ENCODE data around the gene HBQ1.
"Not testable (repeated sequence)": the region's sequence is repeated elsewhere in the genome, so short reads cannot be mapped to it uniquely, and the experiment has no call there.

Gene HBQ1

DNA sequence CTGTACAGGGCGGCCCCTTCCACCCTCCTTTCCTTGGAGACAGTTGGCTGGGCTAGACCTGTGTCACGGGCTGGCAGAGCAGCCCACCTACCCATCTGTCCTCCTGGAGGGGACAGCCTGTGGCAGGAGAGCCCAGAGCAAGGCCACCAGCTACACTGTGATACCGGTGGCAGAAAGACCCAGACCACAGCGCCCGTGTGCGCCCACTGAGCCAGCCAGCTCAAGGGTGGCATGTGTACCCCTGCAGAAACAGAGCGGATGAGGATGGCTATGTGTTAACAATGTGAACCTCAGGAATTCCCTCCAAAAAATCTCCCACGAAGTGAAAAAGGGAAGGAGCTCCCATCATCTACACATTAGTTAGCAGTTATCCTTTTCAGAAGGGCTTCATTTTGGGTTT lies 7.1 kb downstream of the HBQ1 start:
- Histone ChIP-seq H3K27me3 (no peaks in the 10 kb centered on the region), H3K9me3 (no peaks in the 10 kb centered on the region), H3K36me3 (peaks cover 82% of the 10 kb centered on the region), H4K20me1 (peaks cover 88% of the 10 kb centered on the region), H3K4me2 (no peak overlapping the region), H3K27ac (no peak overlapping the region), H3K9ac (no peak overlapping the region), H3K4me3 (no peak overlapping the region), H3K4me1 (no peaks in the 10 kb centered on the region)
- TF ChIP-seq Cebpa-rat (IDR thresholded peaks at IDR 0.05): no peak

DNA sequence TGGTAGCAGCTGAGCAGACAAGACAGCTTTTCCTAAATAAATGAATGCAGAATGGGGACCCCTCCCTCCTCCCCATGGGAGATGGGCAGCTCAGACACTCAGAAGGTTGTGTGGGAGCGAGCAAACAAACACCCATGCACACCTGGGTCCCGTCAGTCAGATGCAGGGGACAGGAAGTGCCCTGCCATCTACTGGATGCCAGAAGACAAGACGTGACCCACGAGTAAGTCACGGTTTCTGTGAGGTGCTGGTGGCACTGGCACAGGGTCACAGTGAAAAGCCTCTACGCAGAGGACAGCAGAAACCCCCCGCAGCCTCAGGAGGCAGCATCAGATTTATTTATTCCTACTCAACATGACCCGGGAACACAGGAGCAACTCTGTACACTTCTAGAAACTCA lies 8.4 kb downstream of the HBQ1 start:
- no peaks in the 10 kb centered on the region for H3K9me3 ChIP-seq
- peaks cover 89% of the 10 kb centered on the region for H3K36me3 ChIP-seq
- H3K4me2 ChIP-seq: no peak overlapping the region
- H4K20me1 ChIP-seq: peaks cover 87% of the 10 kb centered on the region
- no peaks in the 10 kb centered on the region for H3K27me3 ChIP-seq
- H3K27ac ChIP-seq: no peak overlapping the region
- no peak for TF ChIP-seq Cebpa-rat (IDR thresholded peaks at IDR 0.05)
- no peaks in the 10 kb centered on the region for H3K4me1 ChIP-seq
- no peak overlapping the region for H3K4me3 ChIP-seq
- H3K9ac ChIP-seq: no peak overlapping the region

DNA sequence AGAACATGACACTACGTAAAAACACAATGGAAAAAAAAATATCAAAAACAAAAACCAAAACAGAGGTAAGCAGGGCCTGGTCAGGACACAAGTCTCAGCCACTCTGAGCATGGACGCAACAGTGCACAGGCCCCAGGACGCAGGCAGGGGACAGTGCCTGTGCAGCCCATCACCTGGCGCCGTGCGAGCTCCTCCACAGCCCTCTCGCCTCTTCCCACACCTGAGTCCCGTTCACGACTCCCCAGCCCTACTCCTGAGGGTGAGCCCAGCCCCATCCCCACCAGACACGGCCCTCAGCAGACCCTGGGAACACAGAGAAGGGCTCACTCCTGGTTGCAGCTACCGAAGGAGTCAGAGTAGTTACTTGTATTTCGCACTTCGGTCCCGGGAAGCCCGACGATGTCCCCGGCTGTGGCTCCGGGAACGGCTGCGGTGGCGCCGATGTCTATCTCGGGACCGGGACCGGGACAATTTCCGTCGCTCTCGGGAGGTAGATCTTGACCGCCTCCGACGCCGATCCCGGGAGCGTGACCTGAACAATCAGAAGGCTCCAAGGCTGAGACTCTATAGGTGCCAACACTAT lies 9.4 kb downstream of the HBQ1 start:
- Histone ChIP-seq H3K4me2 (no peak overlapping the region), H3K9ac (no peak overlapping the region), H4K20me1 (peaks cover 87% of the 10 kb centered on the region), H3K27ac (no peak overlapping the region), H3K4me1 (no peaks in the 10 kb centered on the region), H3K27me3 (no peaks in the 10 kb centered on the region), H3K36me3 (peaks cover 89% of the 10 kb centered on the region), H3K4me3 (no peak overlapping the region), H3K9me3 (no peaks in the 10 kb centered on the region)
- no peak for TF ChIP-seq Cebpa-rat (IDR thresholded peaks at IDR 0.05)

DNA sequence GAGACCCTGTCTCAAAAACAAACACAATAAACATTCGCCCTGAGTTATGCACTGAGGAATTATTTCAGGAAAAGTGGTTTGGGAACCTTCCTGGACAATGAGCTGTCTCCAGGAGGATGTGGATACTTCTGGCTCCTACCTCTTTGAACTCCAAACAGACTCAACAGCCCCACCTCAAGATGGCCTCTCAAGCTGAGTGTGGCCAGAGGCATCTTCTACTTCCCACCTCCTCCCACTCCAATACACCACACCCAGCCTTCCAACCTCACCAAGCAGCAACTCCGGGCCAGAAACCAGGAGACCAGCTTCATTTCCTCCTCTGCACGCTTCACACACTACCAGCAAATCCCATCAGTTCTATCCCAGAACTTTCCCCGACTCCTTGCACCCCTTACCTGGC lies 11.6 kb downstream of the HBQ1 start:
- no peak overlapping the region for H3K27ac ChIP-seq
- no peaks in the 10 kb centered on the region for H3K9me3 ChIP-seq
- H3K36me3 ChIP-seq: peaks cover 99% of the 10 kb centered on the region
- peaks cover 97% of the 10 kb centered on the region for H4K20me1 ChIP-seq
- H3K27me3 ChIP-seq: no peaks in the 10 kb centered on the region
- H3K9ac ChIP-seq: no peak overlapping the region
- no peak overlapping the region for H3K4me2 ChIP-seq
- no peaks in the 10 kb centered on the region for H3K4me1 ChIP-seq
- TF ChIP-seq Cebpa-rat (IDR thresholded peaks at IDR 0.05): no peak
- no peak overlapping the region for H3K4me3 ChIP-seq

DNA sequence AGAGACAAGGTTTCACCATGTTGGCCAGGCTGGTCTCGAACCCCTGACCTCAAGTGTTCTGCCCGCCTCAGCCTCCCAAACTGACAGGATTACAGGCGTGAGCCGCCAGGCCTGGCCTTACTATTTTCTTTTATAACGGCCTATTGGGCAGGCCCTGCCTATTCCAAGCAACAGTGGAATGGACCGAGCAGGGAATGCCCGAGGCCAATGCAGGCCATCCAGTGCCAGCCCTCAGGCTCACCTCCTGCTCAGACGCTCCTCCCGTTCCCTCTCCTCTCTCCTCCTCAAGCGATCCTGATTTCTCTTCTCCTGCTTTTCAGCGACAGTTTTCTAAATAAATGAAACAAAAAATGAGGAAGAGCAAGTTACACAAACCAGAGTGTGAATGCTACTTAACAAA lies 12.4 kb downstream of the HBQ1 start:
- Histone ChIP-seq H3K27ac (no peak overlapping the region), H3K36me3 (peaks cover 100% of the 10 kb centered on the region), H3K4me2 (no peak overlapping the region), H3K9ac (no peak overlapping the region), H3K4me3 (no peak overlapping the region), H3K9me3 (no peaks in the 10 kb centered on the region), H4K20me1 (peaks cover 99% of the 10 kb centered on the region), H3K27me3 (no peaks in the 10 kb centered on the region), H3K4me1 (no peaks in the 10 kb centered on the region)
- no peak for TF ChIP-seq Cebpa-rat (IDR thresholded peaks at IDR 0.05)

DNA sequence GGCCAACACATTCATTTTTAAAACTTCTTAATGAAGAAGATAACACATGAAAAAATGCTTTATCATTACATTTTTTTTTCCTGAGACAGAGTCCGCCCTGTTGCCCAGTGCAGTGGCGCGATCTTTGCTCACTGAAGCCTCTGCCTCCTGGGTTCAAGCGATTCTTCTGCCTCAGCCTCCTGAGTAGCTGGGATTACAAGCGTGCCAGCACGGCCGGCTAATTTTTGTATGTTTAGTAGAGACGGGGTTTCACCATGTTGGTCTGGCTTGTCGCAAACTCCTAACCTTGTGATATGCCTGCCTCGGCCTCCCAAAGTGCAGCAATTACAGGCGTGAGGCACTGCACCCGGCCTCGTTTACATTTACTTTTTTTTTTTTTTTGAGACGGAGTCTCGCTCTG lies 13.2 kb downstream of the HBQ1 start:
- Histone ChIP-seq H4K20me1 (peaks cover 95% of the 10 kb centered on the region), H3K4me3 (no peak overlapping the region), H3K4me2 (no peak overlapping the region), H3K27ac (no peak overlapping the region), H3K27me3 (no peaks in the 10 kb centered on the region), H3K36me3 (peaks cover 100% of the 10 kb centered on the region), H3K9ac (no peak overlapping the region), H3K4me1 (no peaks in the 10 kb centered on the region), H3K9me3 (no peaks in the 10 kb centered on the region)
- TF ChIP-seq Cebpa-rat (IDR thresholded peaks at IDR 0.05): no peak

DNA sequence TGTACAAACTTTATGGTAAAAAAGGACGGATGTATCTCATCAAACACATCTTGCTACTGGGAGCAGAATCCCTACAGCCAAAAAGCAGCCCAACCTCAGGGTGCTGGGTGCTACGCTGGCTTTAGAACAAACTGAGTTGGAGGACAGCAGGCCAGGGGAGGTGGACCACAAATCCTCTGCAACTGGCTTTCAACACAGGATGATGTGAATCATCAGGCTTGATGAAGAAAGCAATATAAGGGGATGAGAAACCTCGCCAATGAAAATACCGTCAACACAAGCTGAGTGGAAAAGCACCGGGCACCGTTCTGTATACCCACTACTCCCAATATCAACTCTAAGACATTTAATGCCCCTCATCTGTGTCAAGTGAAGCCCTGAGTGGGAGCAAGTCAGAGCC lies 14.3 kb downstream of the HBQ1 start:
- H3K36me3 ChIP-seq: peaks cover 100% of the 10 kb centered on the region
- H3K4me3 ChIP-seq: no peak overlapping the region
- no peak overlapping the region for H3K27ac ChIP-seq
- H3K9me3 ChIP-seq: no peaks in the 10 kb centered on the region
- no peak overlapping the region for H3K4me2 ChIP-seq
- no peaks in the 10 kb centered on the region for H3K4me1 ChIP-seq
- H3K27me3 ChIP-seq: no peaks in the 10 kb centered on the region
- peaks cover 95% of the 10 kb centered on the region for H4K20me1 ChIP-seq
- TF ChIP-seq Cebpa-rat (IDR thresholded peaks at IDR 0.05): no peak
- no peak overlapping the region for H3K9ac ChIP-seq

DNA sequence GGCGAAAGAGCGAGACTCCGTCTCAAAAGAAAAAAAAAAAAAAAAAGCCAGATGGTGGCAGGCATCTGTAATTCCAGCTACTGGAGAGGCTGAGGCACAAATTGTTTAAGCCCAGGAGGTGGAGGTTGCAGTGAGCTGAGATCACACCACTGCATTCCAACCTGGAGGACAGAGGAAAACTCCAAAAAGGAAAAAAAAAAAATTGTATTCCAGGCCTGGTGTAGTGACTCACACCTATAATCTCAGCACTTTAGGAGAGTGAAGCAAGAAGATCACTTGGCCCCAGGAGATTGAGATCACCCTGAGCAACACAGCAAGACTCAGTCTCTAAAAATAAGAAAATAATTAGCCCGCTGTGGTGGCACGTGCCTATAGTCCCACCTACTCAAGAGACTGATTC lies 20.1 kb downstream of the HBQ1 start:
- no peak for TF ChIP-seq Cebpa-rat (IDR thresholded peaks at IDR 0.05)
- Histone ChIP-seq H3K4me1 (no peaks in the 10 kb centered on the region), H4K20me1 (peaks cover 93% of the 10 kb centered on the region), H3K4me2 (no peak overlapping the region), H3K36me3 (peaks cover 100% of the 10 kb centered on the region), H3K27me3 (no peaks in the 10 kb centered on the region), H3K27ac (no peak overlapping the region), H3K4me3 (no peak overlapping the region), H3K9ac (no peak overlapping the region), H3K9me3 (no peaks in the 10 kb centered on the region)

DNA sequence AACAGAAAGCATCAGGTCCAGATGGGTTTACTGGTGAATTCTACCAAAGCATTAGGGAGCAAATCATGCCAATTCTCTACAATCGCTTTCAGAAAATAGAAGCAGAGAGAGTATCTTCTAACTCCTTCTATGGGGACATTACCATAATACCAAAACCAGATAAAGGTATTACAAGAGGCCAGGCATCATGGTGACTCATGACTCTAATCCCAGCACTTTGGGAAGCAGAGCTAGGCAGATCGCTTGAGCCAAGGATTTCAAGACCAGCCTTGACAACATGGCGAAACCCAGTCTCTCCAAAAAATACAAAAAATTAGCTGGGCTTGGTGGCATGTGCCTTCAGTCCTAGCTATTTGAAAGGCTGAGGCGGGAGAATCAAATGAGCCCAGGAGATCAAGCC lies 23.0 kb downstream of the HBQ1 start:
- Histone ChIP-seq H3K9ac (no peak overlapping the region), H3K27me3 (no peaks in the 10 kb centered on the region), H3K4me2 (no peak overlapping the region), H3K36me3 (peaks cover 100% of the 10 kb centered on the region), H3K9me3 (no peaks in the 10 kb centered on the region), H3K27ac (no peak overlapping the region), H3K4me1 (no peaks in the 10 kb centered on the region), H3K4me3 (no peak overlapping the region), H4K20me1 (peaks cover 95% of the 10 kb centered on the region)
- no peak for TF ChIP-seq Cebpa-rat (IDR thresholded peaks at IDR 0.05)

DNA sequence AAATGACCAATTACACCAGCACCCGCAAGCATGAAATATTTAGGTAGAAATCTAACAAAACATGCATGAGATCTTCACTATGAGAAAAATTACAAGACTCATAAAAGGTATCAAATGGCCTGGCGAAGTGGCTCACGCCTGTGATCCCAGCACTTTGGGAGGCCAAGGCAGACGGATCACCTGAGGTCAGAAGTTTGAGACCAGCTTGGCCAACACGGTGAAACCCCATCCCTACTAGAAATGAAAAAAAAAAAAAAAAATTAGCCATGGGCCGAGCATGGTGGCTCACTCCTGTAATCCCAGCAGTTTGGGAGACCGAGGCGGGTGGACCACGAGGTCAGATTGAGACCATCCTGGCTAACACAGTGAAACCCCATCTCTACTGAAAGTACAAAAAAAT lies 23.8 kb downstream of the HBQ1 start:
- H3K4me2 ChIP-seq, H3K9ac ChIP-seq, H3K9me3 ChIP-seq, H3K4me3 ChIP-seq, H3K4me1 ChIP-seq, H3K27ac ChIP-seq, H3K27me3 ChIP-seq: not testable (repeated sequence)
- peaks cover 97% of the 10 kb centered on the region for H4K20me1 ChIP-seq
- H3K36me3 ChIP-seq: peaks cover 100% of the 10 kb centered on the region

DNA sequence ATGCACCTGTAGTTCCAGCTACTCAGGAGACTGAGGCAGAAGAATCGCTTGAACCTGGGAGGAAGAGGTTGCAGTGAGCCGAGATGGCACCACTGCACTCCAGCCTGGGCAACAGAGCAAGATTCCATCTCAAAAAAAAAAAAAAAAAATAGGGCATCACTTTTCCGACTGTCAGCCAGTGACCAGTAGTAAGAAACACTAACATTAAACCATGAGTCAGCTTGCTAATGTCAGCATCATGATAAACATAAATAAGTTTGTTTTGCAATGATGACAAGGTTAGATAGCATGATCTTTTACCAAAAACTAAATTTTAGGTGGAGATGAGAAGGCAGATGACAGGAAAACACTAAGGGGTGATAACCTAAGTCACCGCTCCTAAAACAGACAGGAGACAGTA lies 29.1 kb downstream of the HBQ1 start:
- H3K4me3 ChIP-seq, H3K27ac ChIP-seq, H3K4me2 ChIP-seq, H3K4me1 ChIP-seq, H3K27me3 ChIP-seq, H3K9ac ChIP-seq, H3K9me3 ChIP-seq: not testable (repeated sequence)
- Histone ChIP-seq H3K36me3 (peaks cover 100% of the 10 kb centered on the region), H4K20me1 (peaks cover 100% of the 10 kb centered on the region)

DNA sequence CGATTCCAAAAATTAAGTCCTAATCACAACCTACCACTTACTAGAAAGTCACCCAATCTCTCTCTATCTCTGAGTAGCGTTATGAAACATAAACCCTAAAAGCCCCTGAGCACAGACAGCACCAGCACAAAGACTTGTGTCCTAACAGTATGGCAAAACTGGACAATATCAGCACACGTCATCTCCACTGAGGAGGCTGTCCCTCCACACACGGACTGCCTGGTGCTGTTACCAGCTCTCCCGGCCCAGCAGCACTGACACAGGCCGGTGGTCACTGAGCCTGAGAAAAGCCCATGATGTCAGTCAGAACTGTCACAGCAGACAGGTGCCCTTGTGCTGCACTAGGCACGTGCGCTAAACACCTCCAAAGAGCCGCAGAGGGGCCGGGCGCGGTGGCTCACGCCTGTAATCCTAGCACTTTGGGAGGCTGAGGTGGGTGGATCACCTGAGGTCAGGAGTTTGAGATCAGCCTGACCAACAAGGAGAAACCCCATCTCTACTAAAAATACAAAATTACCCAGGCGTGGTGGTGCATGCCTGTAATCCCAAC lies 31.4 kb downstream of the HBQ1 start:
- H3K4me1 ChIP-seq, H3K4me3 ChIP-seq, H3K4me2 ChIP-seq, H3K27ac ChIP-seq, H3K9ac ChIP-seq, H3K9me3 ChIP-seq, H3K27me3 ChIP-seq: not testable (repeated sequence)
- peaks cover 100% of the 10 kb centered on the region for H3K36me3 ChIP-seq
- peaks cover 100% of the 10 kb centered on the region for H4K20me1 ChIP-seq
